COLO668 (cell line): ENCODE data around the gene ALOX12.
"Not testable (repeated sequence)": the region's sequence is repeated elsewhere in the genome, so short reads cannot be mapped to it uniquely, and the experiment has no call there.

Experiments
- DNase-seq: peaks from one replicate; lab custom pipeline; 2025; ENCODE audit not compliant: unreplicated experiment; lab: John Stamatoyannopoulos, UW

The ALOX12 gene, protein sequence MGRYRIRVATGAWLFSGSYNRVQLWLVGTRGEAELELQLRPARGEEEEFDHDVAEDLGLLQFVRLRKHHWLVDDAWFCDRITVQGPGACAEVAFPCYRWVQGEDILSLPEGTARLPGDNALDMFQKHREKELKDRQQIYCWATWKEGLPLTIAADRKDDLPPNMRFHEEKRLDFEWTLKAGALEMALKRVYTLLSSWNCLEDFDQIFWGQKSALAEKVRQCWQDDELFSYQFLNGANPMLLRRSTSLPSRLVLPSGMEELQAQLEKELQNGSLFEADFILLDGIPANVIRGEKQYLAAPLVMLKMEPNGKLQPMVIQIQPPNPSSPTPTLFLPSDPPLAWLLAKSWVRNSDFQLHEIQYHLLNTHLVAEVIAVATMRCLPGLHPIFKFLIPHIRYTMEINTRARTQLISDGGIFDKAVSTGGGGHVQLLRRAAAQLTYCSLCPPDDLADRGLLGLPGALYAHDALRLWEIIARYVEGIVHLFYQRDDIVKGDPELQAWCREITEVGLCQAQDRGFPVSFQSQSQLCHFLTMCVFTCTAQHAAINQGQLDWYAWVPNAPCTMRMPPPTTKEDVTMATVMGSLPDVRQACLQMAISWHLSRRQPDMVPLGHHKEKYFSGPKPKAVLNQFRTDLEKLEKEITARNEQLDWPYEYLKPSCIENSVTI

DNA sequence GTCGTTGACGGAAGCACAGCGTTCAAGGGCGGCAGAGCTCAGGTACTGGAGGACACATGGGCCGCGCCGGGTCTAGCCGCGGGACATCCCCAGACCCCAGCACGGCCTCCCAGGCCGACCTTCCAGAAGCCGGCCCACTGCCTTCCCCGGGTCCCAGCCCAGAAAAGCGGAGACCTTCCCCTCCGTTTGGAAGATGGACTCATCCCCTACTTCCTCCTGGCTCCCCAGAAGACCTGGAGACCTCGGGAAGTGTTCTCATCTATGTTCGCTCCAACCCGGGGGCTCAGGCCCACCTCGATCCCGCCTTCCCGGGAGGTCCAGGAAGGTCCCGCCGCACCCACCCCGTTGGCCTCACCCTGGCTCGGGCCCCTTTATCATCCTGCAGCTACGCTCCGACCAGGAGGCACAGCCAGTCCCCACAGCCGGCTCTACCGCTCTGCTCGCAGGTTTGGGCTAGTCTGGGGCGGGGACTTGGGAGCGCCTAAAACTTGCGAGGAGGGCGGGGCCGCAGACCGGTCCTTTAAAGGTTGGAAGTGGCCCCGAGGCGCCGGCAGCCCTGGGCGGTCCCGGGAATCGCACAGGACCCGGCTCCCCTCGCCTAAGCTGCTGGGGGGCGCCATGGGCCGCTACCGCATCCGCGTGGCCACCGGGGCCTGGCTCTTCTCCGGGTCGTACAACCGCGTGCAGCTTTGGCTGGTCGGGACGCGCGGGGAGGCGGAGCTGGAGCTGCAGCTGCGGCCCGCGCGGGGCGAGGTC is at the start of gene ALOX12:
Gene ALOX12 (plus strand): TSS at position 550 of the 756 bp plus-strand sequence. CDS start 69 bp downstream, at position 619.
- no peak for DNase-seq

DNA sequence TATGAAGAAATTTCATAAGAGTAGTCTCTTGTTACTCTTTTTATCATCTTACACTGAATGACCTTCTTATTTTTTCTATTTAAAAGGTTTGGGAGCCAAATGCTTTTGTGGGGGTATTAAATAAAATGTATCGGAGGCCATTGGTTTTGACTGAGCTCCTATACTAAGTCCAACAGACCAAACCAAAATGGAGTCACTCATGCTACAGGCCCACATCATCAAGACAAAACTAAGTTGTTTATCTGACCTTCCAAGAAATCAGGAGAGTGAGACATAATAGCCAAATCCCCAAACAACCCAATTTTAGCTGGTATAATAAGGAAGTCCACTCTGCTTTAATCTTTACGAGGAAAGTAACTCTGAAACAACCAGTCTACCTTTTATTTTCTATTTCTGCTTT is 48.1 kb upstream of the ALOX12 start:
- no peak for DNase-seq

DNA sequence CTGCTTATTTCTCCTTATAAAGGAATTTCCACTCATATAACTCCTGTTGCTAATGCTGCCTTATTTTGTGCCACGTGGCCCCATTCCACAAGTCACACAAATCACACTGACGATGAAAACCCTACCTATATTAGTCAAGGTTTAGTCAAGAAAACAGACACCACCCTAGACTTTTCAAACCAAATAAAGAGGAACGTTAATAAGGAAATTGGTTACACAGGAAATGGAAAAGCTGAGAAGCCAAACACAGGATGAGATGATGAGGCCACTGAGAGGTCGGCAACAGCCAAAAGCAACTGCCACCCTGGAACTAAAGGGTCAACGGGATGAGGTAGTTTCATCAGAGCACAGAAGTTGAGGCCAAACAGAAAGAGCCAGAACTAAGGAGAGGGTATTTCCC is 47.3 kb upstream of the ALOX12 start:
- DNase-seq, result no peak

DNA sequence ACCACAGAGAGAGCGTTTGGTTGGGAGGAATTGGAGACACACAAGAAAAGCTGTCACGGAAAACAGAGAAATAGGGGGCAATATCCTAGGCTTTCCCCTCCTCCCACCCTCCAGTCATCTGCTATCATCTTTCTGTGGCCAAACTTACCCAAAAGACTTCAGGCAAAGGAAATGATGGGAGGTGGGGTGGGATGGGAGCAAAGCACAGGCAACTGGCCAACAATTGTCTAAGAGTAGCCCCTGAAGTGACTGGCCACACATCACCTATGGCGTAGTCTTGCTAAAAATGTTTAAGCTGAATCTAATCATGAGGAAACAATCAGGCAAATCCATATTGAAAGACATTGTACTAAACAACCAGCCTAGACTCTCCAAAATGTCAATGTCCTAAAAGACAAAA is 46.9 kb upstream of the ALOX12 start:
- DNase-seq, result no peak

DNA sequence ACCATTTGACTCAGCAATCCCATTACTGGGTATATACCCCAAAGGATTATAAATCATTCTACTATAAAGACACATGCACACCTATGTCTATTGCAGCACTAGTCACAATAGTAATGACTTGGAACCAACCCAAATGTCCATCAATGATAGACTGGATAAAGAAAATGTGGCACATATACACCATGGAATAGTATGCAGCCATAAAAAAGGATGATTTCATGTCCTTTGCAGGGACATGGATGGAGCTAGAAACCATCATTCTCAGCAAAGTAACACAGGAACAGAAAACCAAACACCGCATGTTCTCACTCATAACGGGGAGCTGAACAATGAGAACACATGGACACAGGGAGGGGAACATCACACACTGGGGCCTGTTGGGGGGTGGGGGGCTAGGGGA is 44.9 kb upstream of the ALOX12 start:
- not testable (repeated sequence) for DNase-seq

DNA sequence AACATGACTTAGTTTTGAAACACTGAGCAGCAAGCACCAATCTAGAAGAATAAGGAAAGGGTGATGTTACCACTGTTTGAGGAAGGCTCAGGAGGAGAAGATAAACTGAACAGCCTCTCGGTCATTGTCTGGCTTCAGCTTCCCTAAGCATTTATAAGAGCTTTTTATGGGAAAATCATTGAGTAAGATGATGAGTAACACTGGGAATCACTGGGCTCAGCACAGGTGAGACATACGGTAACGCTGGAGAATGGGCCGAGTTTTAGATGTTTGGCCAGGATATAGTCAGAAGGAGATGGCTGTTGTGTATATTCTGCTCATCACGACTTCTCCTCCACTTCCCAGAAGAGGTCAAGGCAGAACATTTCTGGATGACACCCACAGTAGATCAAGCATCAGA is 42.2 kb upstream of the ALOX12 start:
- no peak for DNase-seq

DNA sequence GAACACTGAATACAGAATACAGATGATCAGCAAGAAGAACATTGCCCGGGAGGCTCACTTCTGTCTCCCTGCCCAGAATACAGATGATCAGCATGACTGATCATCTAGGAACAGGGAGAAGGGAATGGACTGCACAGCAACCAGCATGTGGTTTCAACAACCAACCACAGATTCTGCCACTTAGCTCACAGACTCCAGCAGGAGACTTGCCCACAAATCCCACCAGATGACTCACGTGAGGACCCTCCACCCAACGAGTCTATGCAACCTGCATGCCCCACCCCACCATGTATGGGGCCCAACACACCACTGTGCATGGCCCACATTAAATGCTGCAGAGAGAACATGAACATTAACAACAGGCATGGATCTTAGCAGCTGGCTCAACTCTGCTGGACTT is 36.1 kb upstream of the ALOX12 start:
- DNase-seq, result no peak

DNA sequence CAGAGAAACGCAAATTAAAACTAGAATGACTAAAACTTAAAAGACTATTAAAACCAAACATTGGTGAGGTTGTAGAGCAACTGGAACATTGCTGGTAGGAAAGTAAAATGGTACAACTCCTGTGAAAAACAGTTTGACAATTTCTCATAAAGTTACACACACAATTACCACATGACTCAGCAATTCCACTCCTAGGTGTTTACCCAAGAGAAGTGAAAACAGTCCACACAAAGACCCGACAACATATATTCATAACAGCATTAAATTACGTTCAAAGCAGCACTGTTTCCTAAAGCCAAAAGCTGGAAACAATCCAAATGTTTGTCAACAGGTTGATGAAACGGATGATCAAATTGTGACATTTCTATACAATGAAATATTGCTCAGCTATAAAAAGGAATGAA is 26.5 kb upstream of the ALOX12 start:
- DNase-seq, result no peak

DNA sequence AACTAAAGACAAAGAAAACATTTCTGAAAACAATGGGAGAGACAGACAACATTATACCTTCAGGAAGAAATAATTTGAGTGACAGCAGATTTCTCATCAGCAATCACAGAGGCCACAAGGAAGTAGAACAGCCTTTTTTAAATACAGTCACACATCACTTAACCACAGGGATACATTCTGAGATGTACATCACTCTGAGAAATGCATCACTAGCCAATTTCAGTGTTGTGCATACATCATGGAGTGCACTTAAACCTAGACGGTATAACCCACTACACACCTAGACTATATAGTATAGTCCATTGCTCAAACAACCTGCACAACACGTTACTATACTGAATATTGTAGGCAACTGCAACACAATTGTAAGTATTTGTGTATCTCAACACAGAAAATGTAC is 24.9 kb upstream of the ALOX12 start:
- DNase-seq, result no peak

DNA sequence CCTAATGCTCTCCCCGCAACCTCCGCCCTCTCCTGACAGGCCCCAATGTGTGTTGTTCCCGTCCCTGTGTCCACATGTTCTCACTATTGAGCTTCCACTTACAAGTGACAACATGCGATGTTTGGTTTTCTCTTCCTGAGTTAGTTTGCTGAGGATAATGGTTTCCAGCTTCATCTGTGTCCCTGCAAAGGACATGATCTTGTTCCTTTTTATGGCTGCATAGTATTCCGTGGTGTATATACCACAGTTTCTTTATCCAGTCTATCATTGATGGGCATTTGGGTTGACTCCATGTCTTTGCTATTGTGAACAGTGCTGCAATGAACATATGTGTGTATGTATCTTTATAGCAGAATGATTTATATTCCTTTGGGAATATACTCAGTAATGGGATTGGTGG is 16.4 kb upstream of the ALOX12 start:
- DNase-seq, result not testable (repeated sequence)

DNA sequence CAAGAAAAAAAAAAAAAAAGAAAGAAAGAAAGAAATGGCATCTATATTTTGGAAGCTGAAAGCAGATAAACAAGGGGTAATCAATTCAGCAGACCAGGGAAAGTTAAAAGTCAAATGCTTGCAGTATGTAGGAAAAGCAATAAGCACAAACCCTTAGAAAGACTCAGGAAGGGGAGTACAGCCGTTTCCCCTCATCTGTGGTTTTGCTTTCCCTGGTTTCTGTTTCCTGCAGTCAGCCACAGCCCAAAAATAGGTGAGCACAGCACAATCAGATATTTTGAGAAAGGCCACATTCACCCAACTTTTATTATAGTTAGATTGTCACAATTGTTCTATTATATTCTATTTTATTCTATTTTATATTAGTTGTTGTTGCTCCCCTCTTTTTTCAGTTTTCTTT is 14.4 kb upstream of the ALOX12 start:
- no peak for DNase-seq

DNA sequence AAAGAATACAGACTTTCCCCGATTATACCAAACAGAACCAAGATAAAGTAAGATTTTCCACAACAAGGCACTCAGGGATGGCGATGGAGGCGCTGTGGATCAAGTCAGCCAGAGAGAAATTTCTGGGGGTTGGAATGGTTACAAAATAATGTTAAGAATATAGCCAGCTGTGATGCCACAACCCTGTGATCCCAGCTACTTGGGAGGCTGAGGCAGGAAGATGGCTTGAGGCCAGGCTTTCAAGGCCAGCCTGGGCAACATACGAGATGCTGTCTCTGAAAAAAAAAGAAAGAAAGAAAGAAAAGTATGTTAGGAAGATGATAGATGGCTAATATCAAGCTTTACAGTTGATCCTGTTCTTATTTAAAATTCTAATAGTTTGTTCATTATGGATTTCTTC is 10.6 kb upstream of the ALOX12 start:
- DNase-seq, result no peak

DNA sequence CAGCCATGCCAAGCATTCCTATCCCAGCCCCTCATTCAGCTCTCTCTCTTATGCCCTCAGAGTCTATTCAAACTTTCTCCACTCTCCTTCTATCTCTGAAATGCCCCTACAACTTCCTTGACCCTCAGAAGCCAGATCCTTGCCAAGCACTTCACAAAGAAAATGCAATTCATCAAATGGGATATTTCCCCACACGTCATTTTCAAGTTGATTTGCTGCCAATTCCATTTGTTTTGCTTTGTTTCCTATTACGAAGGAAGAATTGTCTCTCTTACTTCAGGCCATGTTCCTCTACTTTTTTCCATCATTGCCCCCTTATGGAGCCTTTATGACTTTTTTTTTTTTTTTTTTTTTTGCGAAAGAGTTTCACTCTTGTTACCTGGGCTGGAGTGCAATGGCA is 9.2 kb upstream of the ALOX12 start:
- DNase-seq, result no peak

DNA sequence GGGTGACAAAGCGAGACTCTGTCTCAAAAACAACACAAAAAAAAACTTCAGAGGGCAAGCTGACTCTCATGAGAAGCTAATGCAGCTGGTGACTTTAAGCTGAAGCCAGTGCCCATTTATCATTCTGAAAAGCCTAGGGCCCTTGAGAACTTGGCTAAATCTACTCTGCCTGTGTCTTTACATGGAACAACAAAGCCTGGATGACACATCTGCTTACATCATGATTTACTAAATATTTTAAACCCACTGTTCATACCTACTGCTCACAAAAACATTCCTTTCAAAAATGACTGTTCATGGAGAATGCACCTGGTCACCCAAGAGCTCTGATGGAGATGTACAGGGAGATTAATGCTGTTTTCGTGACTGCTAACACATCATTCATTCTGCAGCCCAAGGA is 6.1 kb upstream of the ALOX12 start:
- no peak for DNase-seq

DNA sequence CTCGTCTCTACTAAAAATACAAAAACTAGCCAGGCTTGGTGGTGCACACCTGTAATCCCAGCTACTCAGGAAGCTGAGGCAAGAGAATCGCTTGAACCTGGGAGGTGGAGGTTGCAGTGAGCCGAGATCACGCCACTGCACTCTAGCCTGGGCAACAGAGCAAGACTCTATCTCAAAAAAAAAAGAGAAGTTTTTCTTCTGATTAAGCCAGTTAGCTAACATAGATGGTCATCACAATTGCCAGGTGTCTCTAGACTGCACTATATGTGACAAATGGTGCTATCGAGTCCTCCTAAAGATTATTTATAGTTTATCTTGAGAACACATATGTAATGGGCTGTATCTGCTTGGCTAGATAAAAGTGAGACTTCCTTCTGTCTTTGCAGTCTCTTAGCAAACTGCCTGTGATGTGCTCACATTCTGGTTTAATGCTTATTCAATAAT is 2.2 kb upstream of the ALOX12 start:
- DNase-seq, result not testable (repeated sequence)

DNA sequence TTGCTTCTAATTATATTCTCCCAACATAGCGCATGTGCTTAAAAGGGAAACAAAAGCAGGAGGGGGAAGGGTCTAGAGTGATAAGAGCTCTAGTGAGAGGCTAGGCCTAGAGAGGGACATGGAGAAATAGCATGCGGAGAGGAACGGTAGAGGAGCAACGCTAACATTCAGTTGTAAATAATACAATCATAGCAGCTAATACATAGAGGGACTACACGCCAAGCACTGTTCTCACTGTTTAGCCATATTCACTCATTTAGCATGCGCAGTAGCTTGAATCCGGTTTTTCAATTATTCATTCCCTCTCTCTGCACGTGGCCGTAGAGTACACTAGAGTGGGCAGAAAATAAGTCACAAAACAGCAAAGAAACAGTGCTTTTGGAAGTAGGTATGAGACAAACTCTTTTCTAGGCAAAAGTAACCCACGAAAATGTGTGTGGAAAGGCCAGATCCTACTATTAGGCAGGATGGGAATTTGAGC is 1.7 kb upstream of the ALOX12 start:
- no peak for DNase-seq

DNA sequence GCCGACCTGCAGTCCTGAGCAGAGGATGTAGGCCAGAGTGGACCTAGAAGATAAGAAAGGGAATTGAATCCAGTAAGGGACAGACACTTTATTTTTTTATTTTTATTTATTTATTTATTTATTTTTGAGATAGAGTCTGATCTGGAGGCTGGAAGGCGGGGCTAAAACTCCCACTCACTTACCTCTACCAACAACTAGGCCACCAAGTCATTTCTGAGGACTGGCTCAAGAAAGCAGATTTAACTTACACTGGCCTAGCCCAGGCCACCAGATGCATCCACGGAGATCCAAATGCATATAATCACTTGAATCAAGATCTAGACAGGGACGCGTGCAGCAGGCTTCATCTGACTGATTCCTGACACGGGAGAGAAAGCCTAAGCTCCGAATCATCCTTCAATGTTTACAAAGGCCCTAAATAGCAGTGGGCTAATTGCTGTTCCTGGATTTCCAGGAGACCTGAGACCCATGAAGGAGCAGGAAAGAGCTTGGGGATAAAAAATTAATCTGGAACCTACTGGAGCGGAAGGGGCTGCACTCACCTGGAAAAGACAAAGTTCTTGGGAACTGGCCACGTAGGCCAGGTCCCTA is 1.1 kb upstream of the ALOX12 start:
- no peak for DNase-seq

DNA sequence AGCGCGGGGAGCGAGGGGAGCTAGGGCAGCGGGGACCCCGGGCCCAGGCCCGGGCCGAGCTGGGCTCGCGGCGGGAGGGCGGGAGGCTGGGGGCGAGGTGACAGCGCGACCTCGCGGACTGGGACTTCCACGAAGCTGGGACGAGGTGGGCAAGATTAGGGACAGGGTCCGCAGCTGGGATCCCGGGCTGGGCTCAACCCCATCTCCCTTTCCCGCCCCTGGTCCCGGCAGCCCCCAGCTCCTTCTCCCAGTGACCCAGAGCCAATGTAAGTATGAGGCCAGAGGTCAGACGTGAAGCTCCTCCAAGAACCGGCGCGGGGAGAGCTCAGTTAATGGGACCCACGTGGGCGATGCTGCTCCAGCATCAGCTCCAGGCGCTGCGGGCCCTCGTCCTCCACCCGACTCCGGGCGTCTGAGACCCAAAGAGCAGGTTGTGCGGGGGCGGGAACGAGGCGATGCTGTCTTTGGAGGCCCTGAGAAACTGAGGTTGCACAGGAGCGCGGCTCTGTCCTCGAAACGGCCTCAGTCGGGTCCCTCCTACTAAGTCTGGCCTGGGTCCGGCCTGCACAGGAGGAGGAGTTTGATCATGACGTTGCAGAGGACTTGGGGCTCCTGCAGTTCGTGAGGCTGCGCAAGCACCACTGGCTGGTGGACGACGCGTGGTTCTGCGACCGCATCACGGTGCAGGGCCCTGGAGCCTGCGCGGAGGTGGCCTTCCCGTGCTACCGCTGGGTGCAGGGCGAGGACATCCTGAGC is 585 bp downstream of the ALOX12 start:
- no peak for DNase-seq

DNA sequence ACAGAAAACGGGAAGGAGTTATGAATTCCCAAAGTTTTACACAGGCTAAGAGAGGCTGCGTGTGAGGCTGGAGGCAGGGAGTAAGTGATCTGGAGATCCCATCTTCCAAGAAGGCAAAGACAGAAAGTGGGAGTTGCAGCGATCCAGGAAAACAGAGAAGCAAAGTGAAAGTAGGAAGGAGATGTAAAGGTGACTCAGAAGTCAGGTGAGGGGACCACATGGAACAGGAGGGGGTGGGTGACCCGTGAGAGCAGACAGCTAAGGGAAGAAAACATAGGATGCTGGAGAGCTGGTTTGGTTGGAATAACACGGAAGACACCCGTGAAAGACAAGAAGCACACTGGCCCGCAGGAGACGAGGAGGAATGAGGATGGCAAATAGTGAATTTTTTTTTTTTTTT is 1.3 kb downstream of the ALOX12 start:
- DNase-seq, result no peak

DNA sequence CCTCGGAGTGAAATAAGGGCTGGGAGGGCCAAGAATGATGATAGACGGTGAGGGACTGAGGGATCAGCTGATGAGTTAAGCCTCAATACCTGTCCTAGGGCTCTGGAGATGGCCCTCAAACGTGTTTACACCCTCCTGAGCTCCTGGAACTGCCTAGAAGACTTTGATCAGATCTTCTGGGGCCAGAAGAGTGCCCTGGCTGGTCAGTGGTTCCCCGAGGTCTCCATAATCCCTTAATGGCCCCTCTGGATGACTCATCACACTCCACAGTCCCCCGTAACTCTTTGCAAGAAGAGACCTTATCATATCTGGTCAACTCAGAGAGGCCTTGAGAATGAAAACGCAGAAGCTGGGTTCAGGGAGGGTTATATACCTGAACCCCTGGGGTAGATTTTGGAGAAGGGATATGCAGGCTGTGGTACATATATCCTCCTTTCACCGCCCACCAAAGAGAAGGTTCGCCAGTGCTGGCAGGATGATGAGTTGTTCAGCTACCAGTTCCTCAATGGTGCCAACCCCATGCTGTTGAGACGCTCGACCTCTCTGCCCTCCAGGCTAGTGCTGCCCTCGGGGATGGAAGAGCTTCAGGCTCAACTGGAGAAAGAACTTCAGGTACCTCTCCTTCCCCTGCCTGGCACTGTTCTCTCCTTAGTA is 3.1 kb downstream of the ALOX12 start:
- no peak for DNase-seq
